ENCODE results near the gene BANP.
"Not testable (repeated sequence)": the region's sequence is repeated elsewhere in the genome, so short reads cannot be mapped to it uniquely, and the experiment has no call there.

Gene BANP

DNA sequence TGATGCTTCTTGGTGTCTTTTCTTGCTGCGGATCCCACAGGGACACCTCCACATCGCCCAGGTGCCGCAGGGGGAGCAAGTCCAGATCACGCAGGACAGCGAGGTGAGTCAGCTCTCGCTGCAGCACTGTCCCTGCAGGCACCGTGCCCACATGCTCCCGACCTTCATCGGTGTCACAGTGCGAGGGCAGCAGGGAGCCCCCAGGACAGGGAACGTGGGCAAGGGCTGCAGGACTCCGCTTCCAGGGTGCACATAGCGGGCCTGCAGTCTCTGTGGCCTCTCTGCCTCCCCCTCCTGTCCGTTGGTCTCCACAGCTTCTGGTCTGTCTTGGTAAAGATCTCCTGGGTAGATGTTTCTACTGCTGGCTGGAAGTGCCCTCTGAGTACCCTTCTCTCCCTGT, 84.1 kb downstream of the BANP start:
- no peak for DNase-seq

DNA sequence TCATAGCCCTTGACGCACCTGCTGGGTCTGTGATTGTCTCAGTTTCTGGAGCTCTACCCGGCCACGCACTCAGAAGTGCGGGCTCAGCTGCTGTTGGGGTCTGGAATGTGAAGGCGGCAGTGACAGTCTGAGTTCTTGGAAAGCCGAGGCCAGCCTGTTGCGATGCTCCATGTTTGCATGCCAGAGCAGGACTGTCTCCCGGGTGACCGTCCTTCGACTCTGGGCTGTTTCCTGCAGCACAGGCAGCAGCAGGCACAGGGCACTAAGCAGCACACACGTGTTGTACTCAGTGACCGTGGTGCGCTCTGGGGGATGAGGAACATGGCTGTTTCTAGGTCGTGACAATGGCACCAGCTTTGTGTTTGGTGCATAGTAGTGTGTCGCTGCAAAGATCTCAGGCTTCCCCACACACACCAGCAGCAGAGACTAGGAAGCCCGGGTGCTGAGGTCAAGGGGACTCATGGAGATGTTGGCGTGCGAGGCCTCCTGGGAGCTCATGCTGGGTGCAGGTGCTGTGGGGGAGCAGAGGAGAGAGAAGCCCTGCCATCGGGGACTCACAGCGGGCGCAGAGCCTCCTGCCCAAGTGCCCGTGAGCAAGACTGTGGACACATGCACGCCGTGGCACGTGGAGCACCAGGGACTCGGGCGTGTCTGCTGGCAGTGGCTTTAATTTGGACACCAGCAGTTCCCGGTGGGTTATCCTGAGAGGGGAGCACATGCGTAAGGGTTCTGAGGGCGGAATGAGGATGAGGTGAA, 84.8 kb downstream of the BANP start:
- not testable (repeated sequence) for DNase-seq

DNA sequence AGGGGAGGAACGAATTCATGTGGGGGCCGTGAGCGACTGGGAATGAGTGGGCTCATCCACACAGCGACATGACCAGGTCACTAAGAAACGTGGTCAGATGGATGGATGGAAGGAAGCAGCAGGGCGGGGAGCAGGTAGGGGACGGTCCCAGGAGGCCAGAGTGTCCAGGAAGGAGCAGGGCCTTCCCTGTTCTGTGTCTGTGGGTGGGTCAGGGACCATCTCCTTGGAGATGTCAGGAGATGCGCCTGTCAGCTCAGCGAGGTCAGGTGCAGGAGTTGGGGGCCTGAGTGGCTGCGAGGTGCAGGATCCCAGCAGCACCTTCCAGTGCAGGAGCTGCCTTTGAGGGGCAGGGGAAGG, 85.4 kb downstream of the BANP start:
- not testable (repeated sequence) for DNase-seq

DNA sequence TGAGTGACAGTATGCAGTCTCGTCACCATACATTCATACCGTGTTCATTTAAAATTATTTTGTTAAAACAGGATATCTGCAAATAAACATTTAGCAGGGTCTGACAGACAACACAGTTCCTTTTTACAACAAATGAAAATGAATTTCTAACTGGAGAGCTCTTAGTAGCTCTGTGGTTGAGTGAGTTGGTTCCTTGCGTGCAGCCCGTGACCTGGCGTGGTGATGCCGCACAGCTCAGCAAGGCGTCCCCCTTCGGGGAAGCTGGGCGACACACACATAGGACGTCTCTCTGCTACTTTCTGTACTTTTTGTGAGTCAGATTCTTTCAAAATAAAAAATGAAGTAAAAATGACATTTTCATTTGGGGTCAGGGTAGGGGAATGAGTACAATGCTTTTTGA, 86.1 kb downstream of the BANP start:
- not testable (repeated sequence) for DNase-seq

DNA sequence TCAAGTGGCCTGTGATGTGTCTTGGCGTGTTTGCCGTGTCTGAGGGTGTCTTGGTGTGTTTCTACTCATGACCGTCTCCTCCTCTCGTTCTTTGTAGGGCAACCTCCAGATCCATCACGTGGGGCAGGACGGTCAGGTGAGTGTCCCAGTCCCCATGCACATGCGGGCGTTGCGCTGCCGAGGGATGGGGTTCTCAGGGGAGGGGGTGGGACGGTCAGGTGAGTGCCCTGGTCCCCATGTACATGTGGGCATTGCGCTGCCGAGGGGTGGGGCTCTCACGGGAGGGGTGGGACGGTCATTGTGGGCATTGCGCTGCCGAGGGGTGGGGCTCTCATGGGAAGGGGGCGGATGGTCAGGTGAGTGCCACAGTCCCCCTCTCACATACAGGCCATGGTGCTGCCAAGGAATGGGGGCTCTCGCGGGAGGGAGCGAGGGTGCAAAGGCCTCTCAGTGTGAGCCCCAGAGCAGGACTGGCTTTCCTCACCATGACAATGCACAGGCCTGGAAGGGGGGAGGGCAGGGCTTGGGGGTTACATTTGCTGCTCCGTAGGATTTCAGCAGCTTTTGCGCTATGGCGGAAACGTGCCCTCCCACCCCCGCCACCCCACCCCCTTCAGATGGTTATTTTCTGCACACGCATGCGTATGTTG, 86.8 kb downstream of the BANP start:
- not testable (repeated sequence) for DNase-seq

DNA sequence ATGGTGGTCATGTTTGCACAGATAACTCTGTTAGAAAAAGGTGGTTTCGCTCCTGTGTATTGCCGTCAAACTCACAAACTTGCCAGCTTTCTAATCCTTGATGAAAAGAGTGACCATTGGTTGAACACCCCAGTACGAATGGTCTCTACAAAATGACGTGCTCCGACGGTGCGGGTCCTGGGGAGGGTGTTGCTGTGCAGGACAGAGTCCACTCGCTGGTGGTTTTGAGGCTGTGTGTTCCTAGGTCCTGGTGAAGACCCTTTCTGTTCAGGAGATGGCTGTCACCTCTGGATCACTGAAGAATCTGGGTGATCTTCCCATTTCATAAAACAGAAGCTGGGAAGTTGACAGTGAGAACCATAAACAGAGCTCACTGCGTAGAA, 87.3 kb downstream of the BANP start:
- DNase-seq = not testable (repeated sequence)

DNA sequence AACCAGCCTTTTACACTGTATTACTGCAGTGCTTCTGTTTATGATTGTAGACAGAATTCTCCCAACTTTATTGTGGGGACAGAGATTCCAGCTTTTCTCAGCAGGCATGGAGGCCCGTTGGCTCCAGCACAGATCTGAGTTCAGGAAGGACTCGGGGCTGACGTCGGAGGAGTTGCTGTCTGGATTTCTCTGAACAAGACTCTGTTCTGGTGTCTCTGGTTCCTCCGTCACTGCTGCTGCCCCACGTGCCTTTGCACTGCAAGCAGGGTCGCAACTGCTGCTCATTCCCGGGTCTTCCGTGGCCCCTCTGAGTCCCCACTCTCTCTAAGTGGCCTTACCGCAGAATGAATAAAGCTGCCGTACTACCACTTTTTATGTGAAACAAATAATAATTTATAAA, 88.4 kb downstream of the BANP start:
- DNase-seq = no peak

DNA sequence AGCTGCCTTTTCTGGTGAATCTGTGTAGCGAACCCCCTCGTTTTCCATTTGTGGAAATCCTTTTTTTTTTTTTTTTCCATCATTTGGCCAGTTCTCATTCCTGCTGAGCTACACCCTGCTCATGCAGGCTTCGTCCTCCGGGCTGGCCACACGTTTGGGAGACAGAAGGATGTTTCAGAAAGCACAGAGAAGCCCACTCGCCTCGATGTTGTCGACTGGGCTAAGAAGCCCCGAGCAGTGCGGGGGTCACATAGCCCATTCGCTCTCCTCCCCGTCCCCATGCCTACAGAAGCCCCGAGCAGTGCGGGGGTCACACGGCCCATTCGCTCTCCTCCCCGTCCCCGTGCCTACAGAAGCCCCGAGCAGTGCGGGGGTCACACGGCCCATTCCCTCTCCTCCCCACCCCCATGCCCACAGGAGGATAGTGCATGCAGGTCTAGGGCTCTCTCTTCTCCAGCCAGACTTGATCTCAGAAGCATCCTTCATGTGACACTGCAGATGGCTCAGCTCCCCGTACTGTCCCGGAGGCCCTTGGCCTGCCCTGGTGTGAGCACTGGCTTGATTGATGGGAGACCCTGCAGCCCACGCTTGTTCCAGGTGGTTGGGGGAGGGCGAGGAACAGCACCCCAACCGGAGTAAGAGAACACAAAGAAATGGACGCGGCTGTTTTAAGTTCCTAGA, 89.1 kb downstream of the BANP start:
- not testable (repeated sequence) for DNase-seq

DNA sequence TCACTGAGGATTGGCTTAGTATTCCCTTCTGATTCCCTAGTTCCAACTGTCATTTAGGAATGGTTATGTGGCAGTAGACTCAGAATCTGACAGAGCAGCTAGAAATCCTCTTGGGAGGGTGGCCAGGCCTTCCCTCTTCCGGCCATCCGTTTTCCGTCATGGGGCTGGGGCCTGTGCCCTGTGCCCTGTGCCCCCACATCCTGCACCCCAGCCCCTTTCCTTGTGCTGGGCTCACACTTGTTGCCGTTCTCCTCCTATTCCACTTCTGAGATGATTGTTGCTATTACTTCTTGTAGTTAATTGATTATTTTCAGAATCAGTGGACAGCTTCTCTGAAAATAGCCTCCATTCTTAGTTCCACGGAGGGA, 89.6 kb downstream of the BANP start:
- DNase-seq = not testable (repeated sequence)

DNA sequence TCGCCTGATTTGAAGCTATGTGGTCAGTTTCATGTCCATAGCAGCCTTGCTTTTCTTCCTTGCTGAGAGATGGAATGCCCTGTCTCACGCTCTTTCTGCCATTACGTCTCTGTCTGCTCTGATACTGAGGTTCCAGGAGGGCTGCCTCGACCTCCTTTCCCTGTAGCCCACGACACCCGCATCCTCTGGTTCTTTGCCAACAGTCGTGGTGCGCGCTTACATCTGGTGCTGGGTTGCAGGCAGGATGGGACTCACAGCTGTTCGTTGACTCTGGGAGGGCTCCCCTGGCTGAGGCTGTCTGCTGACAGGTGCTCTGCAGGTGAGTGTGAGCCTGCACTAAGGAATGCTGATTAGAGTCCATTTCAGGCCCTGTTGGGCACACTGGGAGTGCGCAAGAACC, 90.3 kb downstream of the BANP start:
- not testable (repeated sequence) for DNase-seq

DNA sequence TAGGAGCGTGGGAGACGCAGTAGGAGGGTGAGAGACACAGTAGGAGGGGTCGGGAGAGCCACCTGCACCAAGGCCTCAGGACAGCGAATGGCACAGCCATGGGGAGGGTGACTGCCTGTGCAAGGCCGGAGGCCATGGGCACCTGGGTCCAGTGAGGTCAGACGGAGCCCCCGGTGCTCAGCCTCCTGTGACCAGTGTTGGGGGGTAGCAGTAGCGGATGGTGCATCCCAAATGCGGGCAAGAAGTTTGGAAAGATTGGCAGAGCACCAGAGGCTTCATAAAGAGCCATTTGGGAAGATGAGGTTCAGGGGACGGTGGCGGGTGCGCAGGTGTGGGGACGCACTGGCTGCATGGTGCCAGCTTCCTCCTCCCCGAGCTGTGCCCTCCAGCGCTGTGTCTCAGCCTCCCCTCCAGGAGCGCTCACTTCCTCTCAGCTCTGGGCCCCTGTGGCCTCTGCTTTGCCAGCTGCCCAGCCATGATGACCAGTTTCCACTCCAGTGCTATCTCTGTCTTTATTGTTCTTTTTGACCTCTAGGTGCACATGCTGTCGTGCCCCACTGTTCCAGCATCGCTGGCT, 90.8 kb downstream of the BANP start:
- DNase-seq = not testable (repeated sequence)

DNA sequence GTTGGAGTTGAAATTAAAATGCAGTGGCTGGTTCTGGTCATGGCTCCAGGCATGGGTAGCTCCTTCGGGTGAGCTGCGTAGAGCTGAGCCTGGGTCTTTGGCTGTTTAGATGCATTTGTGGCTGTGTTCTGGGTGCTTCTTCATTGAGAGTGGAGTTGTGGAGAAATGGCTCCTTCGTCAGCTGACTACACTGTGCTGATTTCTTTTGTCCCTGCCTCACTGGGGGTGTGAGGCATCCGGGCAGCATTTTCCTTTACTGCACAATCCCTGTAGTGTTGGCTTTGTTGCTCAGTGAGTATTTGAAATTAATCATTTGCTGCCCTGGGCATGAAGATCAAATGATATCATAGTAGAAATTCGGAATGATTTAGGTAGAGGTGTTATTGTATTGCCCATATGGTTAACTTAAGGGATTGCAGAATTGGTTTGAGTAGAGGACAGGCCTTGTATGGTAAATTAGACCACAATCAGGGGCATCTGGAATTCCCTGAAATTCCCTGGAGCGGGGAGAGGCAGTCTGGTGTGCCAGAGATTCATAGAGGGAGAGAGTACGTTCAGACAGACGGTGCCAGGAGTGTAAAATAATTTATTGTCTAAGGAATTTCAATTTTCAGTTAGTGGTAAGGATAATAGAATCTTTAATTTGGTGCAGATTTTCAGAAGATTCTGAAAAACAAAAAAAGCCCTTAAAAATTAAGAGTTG, 92.1 kb downstream of the BANP start:
- DNase-seq = not testable (repeated sequence)

DNA sequence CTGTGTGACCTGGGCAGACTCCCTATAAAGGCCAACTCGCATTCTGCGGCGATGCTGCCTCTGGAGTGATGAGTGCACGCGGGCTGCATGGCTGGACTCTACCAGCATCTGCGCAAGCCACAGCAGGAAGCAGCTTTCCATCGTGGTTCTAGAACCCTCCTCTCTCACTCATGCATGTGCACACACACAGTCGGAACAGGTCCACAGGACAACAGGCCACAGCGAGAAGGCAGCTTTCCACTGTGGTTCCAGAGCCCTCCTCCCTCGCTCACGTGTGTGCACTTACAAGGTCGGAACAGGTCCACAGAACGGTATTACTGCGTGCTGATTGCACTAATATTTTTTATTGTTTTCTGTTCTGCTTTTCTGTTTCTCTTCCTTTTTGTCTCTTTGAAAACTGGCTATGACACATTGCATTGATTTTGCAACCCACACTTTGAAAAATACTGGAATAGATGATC, 92.9 kb downstream of the BANP start:
- not testable (repeated sequence) for DNase-seq

DNA sequence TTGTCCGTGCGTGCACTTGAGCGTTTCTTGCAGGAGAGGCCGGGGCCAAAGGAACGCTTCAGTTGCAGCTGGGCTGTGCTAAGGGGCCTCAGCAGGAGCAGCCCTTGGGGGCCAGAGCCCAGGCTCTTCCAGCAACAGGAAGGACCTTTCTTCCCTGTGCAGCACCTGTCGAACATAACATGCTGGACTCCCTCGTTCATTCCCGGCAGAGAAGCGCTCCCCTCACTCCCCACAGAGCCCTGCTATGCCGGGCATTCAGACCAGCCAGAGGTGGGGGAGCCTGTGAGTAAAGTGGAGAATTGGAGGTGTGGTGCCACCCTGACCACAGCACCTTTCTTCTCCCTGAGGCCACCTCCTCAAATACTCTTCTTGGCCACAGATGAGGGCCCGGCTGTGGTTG, 94.1 kb downstream of the BANP start:
- DNase-seq = not testable (repeated sequence)

DNA sequence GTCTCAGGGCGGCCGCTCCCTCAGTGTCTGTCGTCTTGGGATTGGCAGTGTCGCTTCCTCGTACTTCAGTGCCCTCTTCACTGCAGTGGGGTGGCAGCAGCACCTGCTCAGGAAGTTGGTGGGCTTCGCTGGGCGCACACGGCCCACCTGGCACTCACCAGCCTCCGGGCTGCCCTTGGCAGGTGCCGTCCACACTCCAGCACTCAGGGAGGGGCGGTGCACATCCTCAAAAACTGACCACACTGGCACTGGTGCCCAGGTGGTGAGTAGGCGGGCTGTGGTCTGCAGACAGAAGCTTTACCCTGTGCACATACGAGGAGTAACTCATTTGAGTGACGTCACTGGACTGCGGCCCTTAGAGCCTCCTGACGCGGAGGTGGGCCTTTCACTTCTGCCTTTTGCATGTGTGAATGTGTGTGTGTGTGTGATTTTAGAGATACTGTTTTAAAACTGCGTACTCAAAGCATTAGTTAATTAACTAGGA, 94.6 kb downstream of the BANP start:
- no peak for DNase-seq

DNA sequence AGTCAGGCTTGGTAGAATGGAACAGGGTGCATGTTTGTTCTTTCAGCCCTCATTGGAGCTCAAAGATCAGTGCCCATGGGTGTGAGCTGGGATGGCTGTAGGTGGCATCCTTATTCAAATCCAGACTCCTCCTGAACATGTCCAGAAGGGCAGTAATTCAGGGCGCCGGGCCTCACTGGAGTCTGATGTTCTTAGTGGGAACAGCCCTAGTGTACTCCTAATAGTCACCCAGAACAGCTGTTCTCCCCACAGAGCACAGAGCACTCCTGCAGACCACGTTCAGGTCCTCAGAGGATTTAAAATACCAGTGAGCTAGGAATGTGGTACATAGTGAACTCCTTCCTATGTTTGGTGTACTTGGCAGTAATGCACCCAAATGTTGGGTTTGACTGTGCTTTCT, 96.2 kb downstream of the BANP start:
- no peak for DNase-seq

DNA sequence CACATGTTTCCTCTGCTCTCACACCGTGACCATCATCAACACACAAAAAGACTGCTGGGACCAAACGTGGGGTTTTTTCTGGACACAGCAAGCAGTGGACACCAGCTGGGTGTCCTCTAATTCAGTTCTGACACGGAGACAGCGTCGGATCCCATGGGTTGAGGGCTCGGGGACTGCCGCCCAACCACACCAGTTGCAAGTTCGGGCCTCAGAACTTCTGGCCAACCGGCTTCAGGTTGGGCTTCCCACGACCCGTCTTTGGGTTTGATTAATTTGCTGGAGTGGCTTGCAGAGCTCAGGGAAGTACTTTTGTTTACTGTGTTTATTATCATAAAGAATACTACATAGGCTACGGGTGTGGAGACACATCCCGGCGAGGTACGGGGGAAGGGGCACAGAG, 97.8 kb downstream of the BANP start:
- no peak for DNase-seq

DNA sequence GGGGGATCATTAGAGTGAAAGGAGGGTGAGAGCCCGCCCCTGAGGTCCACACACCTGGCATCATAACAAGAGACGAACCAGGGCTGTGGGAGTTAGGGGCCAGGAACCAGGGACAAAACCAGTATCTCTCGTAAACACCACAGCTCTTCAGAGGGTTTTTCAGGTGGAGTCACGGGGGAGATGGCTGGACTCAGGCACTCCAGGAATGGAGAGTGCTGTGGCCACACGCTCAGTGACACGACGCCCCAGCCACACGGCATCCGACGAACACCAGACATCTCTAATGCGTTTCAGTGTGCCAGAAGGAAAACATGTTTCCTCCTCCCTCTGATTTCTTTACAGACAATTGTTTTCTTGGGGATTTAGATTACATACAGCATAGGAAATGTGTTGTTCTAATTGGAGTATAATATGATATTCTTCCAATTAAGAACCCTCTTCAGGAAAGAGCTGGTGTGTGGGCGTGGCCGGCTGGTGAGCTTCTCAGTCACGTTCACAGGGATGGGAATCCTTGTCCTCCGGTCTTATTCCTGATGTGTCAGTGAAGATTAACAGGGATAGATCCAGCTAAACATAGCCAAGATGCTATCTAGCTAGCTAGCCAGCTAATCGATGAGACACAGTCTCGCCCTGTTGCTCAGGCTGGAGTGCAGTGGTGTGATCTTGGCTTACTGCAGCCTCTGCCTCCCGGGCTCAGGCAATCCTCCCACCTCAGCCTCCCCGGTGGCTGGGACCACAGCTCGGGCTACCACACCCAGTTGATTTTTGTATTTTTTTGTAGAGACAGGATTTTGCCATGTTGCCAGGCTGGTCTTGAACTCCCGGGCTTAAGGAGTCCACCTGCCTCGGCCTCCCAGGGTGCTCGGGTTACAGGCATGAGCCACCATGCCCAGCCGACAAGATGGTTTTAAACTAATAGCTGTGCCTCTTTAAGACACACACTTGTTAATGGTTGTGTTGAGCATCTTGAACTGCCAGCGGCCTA, 98.6 kb downstream of the BANP start:
- DNase-seq = no peak

DNA sequence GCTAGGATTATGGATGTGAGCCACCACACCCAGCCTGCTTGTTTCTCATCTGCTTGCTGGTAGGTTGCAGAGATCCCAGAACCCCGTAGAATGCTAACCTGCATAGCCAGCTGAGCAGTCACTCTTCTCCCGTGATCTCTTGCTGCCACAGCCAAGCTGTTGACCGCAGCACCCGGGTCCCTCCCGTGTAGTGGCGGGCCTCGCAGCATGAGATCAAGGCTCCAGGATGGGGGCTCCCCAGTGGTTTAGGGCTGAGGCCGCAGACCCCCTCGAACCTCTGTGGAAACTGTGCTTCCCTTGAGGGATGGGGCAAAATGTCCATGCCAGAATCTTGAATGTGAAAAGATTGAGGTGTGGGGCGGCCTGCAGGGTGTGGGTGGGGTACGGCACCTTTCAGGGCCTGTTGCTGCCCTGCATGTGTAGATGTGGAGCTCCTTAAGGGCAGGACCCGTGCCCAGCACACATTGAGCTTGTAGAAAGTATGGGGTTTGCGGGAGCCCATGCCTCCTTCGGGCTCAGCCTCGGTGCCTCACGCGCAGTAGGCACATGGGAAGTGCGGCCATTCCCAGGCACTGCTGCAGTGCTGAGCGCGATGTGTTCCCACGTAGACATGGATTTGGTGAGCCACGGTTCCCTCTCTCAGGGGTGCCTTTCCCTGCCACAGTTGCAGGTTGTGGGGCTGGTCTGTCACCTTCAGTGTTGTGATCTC, 99.9 kb downstream of the BANP start:
- DNase-seq = no peak

DNA sequence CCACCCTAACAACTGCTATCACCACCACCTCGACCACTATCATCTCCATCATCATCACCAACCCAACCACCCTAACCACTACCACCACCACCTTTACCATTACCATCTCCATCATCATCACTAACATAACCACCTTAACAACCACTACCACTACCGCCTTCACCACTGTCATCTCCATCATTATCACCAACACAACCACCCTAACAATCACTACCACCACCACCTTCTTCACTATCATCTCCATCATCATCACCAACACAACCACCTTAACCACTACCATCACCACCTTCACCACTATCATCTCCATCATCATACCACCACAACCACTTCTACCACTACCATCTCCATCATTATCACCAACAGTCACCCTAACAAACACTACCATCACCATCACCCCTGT, 101.4 kb downstream of the BANP start:
- no peak for DNase-seq

DNA sequence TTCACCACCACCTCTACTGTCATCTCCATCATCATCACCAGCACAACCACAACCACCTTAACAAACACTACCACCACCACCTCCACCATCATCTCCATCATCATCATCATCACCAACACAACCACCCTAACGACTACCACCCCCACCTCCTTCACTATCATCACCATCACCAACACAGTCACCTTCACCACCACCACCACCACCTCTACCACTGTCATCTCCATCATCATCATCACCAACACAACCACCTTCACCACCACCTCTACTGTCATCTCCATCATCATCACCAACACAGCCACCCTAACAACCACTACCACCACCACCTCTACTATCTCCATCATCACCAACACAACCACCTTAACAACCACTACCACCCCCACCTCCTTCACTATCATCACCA, 102.2 kb downstream of the BANP start:
- DNase-seq = not testable (repeated sequence)

Data from activated effector memory CD4-positive, alpha-beta T cell treated with anti-CD3 and anti-CD28 coated beads, Interleukin-2, amount 50 U/mL, for 16 hours (primary cell).